Mammary epithelial cell (primary cell): ENCODE results near the gene RPA3.

Experiments
- EZH2 ChIP-seq: IDR thresholded peaks from 2 replicates; pipeline ENCODE4 v1.6.1; 2012; ENCODE audit warnings: low read length, inconsistent platforms, borderline replicate concordance
- TF ChIP-seq, protein P1 (sequence below), 2 donors: IDR thresholded peaks in 1 of 2; conservative IDR thresholded peaks in 1 of 2; 2 replicates each; pipeline ENCODE4 v1.5.1; 2011 to 2012; ENCODE audit warnings: inconsistent platforms in 2 of 2, low read length in 2 of 2, mild to moderate bottlenecking in 2 of 2, control low read depth in 1 of 2, low read depth in 1 of 2; ENCODE audit not compliant: insufficient read depth in 1 of 2; ENCODE audit errors: extremely low read depth in 1 of 2

- TF ChIP-seq, protein P1, sequence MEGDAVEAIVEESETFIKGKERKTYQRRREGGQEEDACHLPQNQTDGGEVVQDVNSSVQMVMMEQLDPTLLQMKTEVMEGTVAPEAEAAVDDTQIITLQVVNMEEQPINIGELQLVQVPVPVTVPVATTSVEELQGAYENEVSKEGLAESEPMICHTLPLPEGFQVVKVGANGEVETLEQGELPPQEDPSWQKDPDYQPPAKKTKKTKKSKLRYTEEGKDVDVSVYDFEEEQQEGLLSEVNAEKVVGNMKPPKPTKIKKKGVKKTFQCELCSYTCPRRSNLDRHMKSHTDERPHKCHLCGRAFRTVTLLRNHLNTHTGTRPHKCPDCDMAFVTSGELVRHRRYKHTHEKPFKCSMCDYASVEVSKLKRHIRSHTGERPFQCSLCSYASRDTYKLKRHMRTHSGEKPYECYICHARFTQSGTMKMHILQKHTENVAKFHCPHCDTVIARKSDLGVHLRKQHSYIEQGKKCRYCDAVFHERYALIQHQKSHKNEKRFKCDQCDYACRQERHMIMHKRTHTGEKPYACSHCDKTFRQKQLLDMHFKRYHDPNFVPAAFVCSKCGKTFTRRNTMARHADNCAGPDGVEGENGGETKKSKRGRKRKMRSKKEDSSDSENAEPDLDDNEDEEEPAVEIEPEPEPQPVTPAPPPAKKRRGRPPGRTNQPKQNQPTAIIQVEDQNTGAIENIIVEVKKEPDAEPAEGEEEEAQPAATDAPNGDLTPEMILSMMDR (conservative IDR thresholded peaks at IDR 0.05 in 1 of 2, IDR thresholded peaks at IDR 0.05 in 1 of 2; ENCODE audit: extremely low read depth in 1 of 2, insufficient read depth in 1 of 2, low read depth in 1 of 2, low read length in 2 of 2) = no peak
- no peak for TF ChIP-seq EZH2
Measured at GRCh38 chr7:7707246-7707645, 11.2 kb downstream of the RPA3 start.
